Urinary bladder (tissue), 4 donors: Measurements from ENCODE around the gene SUGCT. TPM values are rescaled to one million over a fixed set of nuclear protein-coding genes. Genes with fewer than 3 reads are reported as not detected.

Experiments used
- DNase-seq: peaks from one replicate; pipeline ENCODE4 v3.0.0-alpha.2; 2015; ENCODE audit errors: extremely low spot score
- H3K27ac ChIP-seq: one replicate; pipeline ENCODE4 v1.5.1; 2013; ENCODE audit warnings: low read depth, mild to moderate bottlenecking, moderate library complexity
- H3K36me3 ChIP-seq: one replicate; pipeline ENCODE4 v1.6.1; 2013; ENCODE audit warnings: mild to moderate bottlenecking, moderate library complexity; ENCODE audit not compliant: insufficient read depth
- H3K4me1 ChIP-seq: one replicate; pipeline ENCODE4 v1.6.1; 2013; ENCODE audit warnings: mild to moderate bottlenecking, moderate library complexity; ENCODE audit not compliant: insufficient read depth
- H3K4me3 ChIP-seq: one replicate; pipeline ENCODE4 v1.5.1; 2013; ENCODE audit warnings: low read depth, low read length
- WGBS: extraction: QIAGEN DNeasy Blood & Tissue Kit; methylation state at CpG from one replicate; pipeline ENCODE4 v1.1.7; 2013; 5-methylcytosine and 5-hydroxymethylcytosine counted together
- polyA plus RNA-seq: library from polyadenylated mRNA; stranded (reverse); fragments of 200-250 nt; gene quantifications from one replicate; pipeline ENCODE4 v1.2.3, GENCODE V29; 2013
- total RNA-seq: library from RNA; depleted of rRNA; stranded (reverse); fragments of >200 nt; gene quantifications from one replicate; pipeline ENCODE4 v1.2.3, GENCODE V29; 2014
- donor health status: healthy with polysubstance abuse.
- donor health status: healthy.

Gene SUGCT
- total and polyA plus RNA-seq, 2 donors: 3.3 to 8.3 TPM

- no peak overlapping the region for H3K4me3 ChIP-seq
- no peaks in the 10 kb centered on the region for H3K4me1 ChIP-seq
- DNase-seq: no peak
- H3K36me3 ChIP-seq: no peaks in the 10 kb centered on the region
- no peak overlapping the region for H3K27ac ChIP-seq
- WGBS: 66% methylated on average over 3 of the region's 3 CpGs
These were observed 638.9 kb downstream of the SUGCT start for GRCh38 chr7:40773656-40774055.

DNA sequence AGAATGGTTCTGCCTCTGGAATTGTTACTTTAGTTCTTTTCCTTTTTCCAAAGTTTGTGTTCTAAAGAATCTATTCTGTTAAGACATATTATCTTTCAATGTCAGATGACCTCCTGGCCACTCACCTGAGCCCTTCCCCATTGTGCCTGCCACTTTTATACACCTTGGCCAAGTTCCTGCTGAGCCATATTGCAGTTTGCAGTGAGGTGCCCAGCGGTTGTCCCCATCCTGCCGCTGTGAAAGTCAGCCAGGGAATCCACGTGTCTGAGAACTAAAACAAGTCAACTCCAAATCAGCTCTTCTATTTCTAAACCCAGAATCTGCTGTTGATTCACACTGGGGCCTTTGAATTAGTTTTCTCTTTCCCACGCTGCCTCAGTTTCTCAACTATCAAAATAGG lies 641.1 kb downstream of the SUGCT start:
- Histone ChIP-seq H3K4me3 (no peak overlapping the region), H3K4me1 (no peaks in the 10 kb centered on the region), H3K27ac (no peak overlapping the region), H3K36me3 (no peaks in the 10 kb centered on the region)
- WGBS: 94% methylated on average over 4 of the region's 4 CpGs
- no peak for DNase-seq

DNA sequence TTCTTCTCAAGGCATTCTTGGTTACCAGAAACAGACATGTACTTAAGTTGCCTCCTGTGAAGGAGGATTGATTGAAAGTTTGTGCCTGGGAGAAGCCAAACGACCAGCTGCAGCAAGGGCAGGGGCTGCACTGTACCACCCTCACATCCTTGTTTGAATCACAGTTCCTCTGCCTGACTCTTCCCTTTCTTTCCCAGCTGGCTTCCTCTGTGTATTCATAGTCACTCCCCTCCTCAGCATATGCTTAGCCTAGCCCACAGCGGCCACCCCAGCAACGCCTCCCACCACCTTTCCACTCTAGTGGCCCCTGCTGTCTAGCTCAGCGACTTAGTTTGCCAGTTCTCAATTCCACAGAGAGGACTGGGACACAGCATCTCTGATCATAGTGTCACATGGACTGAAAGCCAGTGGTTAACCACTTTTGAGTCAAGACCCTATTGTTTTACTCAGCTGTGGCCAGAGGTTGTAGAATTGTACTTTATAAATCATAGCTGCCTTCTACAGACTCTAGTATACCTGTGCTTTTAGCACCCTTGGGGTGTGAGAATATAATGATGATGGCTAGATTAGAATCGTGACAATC lies 643.0 kb downstream of the SUGCT start:
- Histone ChIP-seq H3K36me3 (no peaks in the 10 kb centered on the region), H3K4me1 (no peaks in the 10 kb centered on the region), H3K4me3 (no peak overlapping the region), H3K27ac (no peak overlapping the region)
- DNase-seq: no peak
- WGBS: 92% methylated on average over 5 of the region's 5 CpGs

DNA sequence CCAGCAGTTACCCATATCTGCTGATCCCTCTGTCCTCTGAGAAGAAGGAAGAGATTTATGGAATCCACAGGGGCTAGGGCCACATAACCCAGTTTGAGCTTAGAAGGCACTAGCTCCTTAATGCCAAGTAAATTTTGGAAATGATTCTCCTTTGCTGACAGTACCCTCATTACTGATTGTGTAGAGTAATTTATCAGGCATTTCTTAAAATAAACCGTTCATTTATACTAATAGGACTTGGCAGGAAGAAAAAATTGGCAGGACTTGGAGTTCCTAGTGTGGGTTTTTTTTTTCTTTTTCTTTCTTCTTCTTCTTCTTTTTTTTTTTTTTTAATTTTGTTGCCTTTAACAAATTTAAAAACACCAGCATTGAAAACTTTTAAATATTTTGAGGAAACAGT lies 645.7 kb downstream of the SUGCT start:
- H3K4me1 ChIP-seq: no peaks in the 10 kb centered on the region
- H3K27ac ChIP-seq: no peak overlapping the region
- H3K36me3 ChIP-seq: no peaks in the 10 kb centered on the region
- DNase-seq: no peak
- H3K4me3 ChIP-seq: no peak overlapping the region
- 27% methylated on average over 1 of the region's 1 CpG for WGBS

- Histone ChIP-seq H3K4me3 (no peak overlapping the region), H3K4me1 (no peaks in the 10 kb centered on the region), H3K36me3 (no peaks in the 10 kb centered on the region), H3K27ac (no peak overlapping the region)
- WGBS: 94% methylated on average over 2 of the region's 2 CpGs
- DNase-seq: no peak
These were observed 648.0 kb downstream of the SUGCT start for GRCh38 chr7:40782836-40783235.

DNA sequence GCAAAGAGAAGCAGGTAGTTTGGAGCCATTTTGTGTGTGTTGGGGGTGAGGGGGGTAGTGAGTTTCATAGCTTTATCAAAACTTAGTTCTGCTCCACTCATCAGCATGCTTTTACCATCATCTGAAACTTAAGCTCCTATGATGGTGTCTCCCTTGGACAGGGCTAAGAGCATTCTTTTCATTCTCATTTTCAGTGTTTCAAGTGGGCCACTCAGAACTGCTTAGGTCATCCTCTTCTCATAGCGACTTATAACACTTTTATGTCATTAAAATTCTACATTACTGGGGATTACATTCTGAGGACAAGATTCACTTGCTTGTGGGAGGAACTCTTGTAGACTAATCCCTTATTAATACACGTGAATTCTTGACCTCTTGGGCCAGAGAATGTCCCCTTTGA lies 649.4 kb downstream of the SUGCT start:
- no peaks in the 10 kb centered on the region for H3K36me3 ChIP-seq
- 77% methylated on average over 2 of the region's 2 CpGs for WGBS
- DNase-seq: no peak
- no peak overlapping the region for H3K27ac ChIP-seq
- H3K4me1 ChIP-seq: no peaks in the 10 kb centered on the region
- H3K4me3 ChIP-seq: no peak overlapping the region

- no peak for DNase-seq
- WGBS: 99% methylated on average over 1 of the region's 1 CpG
- Histone ChIP-seq H3K4me3 (no peak overlapping the region), H3K36me3 (no peaks in the 10 kb centered on the region), H3K4me1 (no peaks in the 10 kb centered on the region), H3K27ac (no peak overlapping the region)
These were observed 652.1 kb downstream of the SUGCT start for GRCh38 chr7:40786909-40787308.

DNA sequence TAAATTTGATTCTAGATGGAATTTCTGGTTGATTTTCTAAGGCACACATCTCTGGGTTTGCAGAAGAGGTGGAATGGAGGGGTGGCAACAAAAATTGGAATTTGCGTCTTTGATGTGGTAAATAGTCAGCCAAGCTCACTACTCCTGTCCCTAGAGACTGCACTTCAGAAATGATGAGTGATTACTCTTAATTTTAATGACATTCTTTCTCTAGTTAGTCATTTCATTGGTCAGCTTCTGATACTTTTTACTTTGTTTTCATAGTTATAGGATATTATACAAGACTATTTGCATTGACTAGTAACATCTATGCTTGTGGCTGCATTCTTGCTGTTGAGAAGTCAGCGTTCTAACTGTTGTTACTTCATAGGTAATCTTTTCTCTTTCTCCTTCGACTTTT lies 658.3 kb downstream of the SUGCT start:
- DNase-seq: no peak
- WGBS: 92% methylated on average over 3 of the region's 3 CpGs
- H3K4me3 ChIP-seq: no peak overlapping the region
- H3K36me3 ChIP-seq: no peaks in the 10 kb centered on the region
- no peak overlapping the region for H3K27ac ChIP-seq
- no peaks in the 10 kb centered on the region for H3K4me1 ChIP-seq

DNA sequence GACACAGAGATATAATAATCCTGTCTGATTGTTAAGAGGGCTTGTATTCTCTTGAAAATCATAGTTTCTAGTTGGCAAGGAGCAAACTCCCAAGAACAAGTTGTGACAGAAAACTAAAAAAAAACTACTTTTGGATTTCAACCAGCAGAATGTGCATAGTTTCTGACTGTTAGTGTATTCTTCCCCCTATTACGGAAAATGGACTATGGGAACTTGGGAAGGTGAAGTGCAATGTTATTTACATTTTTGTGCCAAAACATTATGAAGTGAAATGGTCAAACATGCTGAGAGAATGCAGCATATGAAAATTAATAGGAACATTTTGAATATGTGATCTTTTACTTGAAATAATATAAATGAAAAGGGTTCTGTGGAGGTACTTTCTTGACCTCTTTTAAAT lies 660.8 kb downstream of the SUGCT start:
- Histone ChIP-seq H3K27ac (no peak overlapping the region), H3K36me3 (no peaks in the 10 kb centered on the region), H3K4me3 (no peak overlapping the region), H3K4me1 (no peaks in the 10 kb centered on the region)
- WGBS: 68% methylated on average over 1 of the region's 1 CpG
- peak; percentile 23 for DNase-seq

GRCh38 chr7:40796723-40797122 lies 661.9 kb downstream of the SUGCT start:
- Histone ChIP-seq H3K4me1 (no peaks in the 10 kb centered on the region), H3K4me3 (no peak overlapping the region), H3K27ac (no peak overlapping the region), H3K36me3 (no peaks in the 10 kb centered on the region)
- WGBS: 83% methylated on average over 1 of the region's 1 CpG
- DNase-seq: no peak

GRCh38 chr7:40798613-40799012 lies 663.8 kb downstream of the SUGCT start:
- Histone ChIP-seq H3K4me1 (no peaks in the 10 kb centered on the region), H3K4me3 (no peak overlapping the region), H3K27ac (no peak overlapping the region), H3K36me3 (no peaks in the 10 kb centered on the region)
- DNase-seq: no peak
- 98% methylated on average over 2 of the region's 2 CpGs for WGBS

- no peak overlapping the region for H3K4me3 ChIP-seq
- DNase-seq: no peak
- no peaks in the 10 kb centered on the region for H3K4me1 ChIP-seq
- 74% methylated on average over 8 of the region's 8 CpGs for WGBS
- no peaks in the 10 kb centered on the region for H3K36me3 ChIP-seq
- no peak overlapping the region for H3K27ac ChIP-seq
These were observed 664.9 kb downstream of the SUGCT start for GRCh38 chr7:40799493-40800403.

DNA sequence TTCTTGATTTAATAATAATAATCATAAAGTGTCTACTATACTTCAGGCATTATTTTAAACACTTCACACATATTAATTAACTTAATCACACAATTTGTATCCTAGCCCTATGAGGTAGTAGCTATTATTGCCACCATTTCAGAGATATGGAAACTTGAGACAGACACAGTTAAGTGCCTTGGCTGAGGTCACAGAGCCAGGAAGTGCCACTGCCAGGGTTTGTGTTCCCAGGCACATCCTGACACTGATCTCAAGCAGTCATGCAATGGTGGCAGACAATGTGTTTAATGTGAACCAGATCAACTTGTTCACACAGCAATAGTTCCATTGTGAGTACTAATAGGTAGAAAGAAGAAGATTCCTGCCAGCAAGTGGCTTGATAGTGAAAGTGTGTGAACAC lies 666.0 kb downstream of the SUGCT start:
- Histone ChIP-seq H3K36me3 (no peaks in the 10 kb centered on the region), H3K27ac (no peak overlapping the region), H3K4me1 (no peaks in the 10 kb centered on the region), H3K4me3 (no peak overlapping the region)
- no peak for DNase-seq

- H3K4me3 ChIP-seq: no peak overlapping the region
- no peaks in the 10 kb centered on the region for H3K36me3 ChIP-seq
- H3K4me1 ChIP-seq: no peaks in the 10 kb centered on the region
- H3K27ac ChIP-seq: no peak overlapping the region
- no peak for DNase-seq
- WGBS: 91% methylated on average over 3 of the region's 3 CpGs
These were observed 667.7 kb downstream of the SUGCT start for GRCh38 chr7:40802497-40802896.
